Activated naive CD4-positive, alpha-beta T cell treated with anti-CD3 and anti-CD28 coated beads for 36 hours (primary cell): Measurements from ENCODE around the gene DLK2. TPM values are rescaled to one million over a fixed set of nuclear protein-coding genes. Genes with fewer than 3 reads are reported as not detected.
"Not testable (repeated sequence)": the region's sequence is repeated elsewhere in the genome, so short reads cannot be mapped to it uniquely, and the experiment has no call there.

Experiments
- CTCF ChIA-PET: fragments of 350-600 bp; sonication (Branson Sonifier 250); formaldehyde crosslinking; loops from one replicate; lab custom pipeline; 2021; ENCODE audit warnings: antibody characterized with exemption; lab: Charles Lee
- DNase-seq: peaks from one replicate; pipeline ENCODE4 v3.0.0-alpha.2; 2020
- H3K27ac Mint-ChIP-seq: one replicate; pipeline ENCODE4 v1.8.0; 2021; ENCODE audit warnings: mild to moderate bottlenecking, mixed read lengths
- H3K27me3 Mint-ChIP-seq: one replicate; pipeline ENCODE4 v1.8.0; 2021; ENCODE audit warnings: low read depth, mixed read lengths
- H3K36me3 Mint-ChIP-seq: one replicate; pipeline ENCODE4 v1.8.0; 2021; ENCODE audit warnings: low read depth, mixed read lengths
- H3K4me1 Mint-ChIP-seq: one replicate; pipeline ENCODE4 v1.8.0; 2021; ENCODE audit warnings: low read depth, mixed read lengths
- H3K4me3 Mint-ChIP-seq: one replicate; pipeline ENCODE4 v1.8.0; 2021; ENCODE audit warnings: mild to moderate bottlenecking, moderate library complexity, mixed read lengths
- H3K9me3 Mint-ChIP-seq: one replicate; pipeline ENCODE4 v1.8.0; 2021; ENCODE audit warnings: mixed read lengths
- intact Hi-C: fragments of 100-400 bp; cut with micrococcal nuclease; formaldehyde crosslinking; loops from one replicate; pipeline ENCODE4 v1.15.1; 2023
- total RNA-seq, 2 experiments: library from RNA; stranded (reverse); gene quantifications; one replicate each; pipeline ENCODE4 v1.2.3, GENCODE V29; 2021

DLK2 gene
- total RNA-seq, 2 experiments from 2014 or later, result 0.47 to 0.52 TPM

GRCh38 chr6:43464337-43464736 lies 9.0 kb upstream of the DLK2 start:
- Mint-ChIP-seq H3K27ac (no peak overlapping the region), H3K27me3 (peaks cover 14% of the 10 kb centered on the region), H3K4me3 (no peak overlapping the region), H3K9me3 (no peaks in the 10 kb centered on the region), H3K4me1 (no peaks in the 10 kb centered on the region), H3K36me3 (no peaks in the 10 kb centered on the region)
- intact Hi-C loops, result no loop called here
- no peak for DNase-seq
- CTCF ChIA-PET, result interaction anchor here (0.5 kb wide), 1 partner anchor 90 kb away, joined by 3 read pairs; no protein-coding TSS in a partner anchor

DNA sequence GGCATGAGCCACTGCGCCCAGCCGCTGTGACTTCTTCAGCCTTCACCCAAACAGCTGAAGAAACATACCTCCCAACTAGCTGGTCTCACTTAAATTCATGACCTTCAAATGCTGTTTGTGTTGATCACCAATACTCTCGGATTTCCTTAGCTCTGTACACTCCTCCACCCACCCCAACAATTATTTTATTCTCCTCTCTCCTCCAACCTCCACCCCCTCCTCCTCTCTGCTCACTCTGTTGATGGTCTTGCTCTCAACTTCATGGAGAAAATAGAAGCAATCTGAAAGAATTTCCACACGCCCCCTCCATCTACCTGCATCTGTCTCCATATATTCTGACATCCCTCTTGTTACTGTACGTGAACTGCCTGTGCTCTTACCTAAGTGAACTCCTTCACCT lies 6.6 kb upstream of the DLK2 start:
- Mint-ChIP-seq H3K36me3 (no peaks in the 10 kb centered on the region), H3K27ac (no peak overlapping the region), H3K4me3 (no peak overlapping the region), H3K4me1 (no peaks in the 10 kb centered on the region), H3K27me3 (peaks cover 15% of the 10 kb centered on the region), H3K9me3 (no peaks in the 10 kb centered on the region)
- intact Hi-C loops, result no loop called here
- no peak for DNase-seq
- CTCF ChIA-PET, result interaction anchor here (1.0 to 1.4 kb wide), 2 partner anchors 11 to 44 kb away, joined by 3 to 4 read pairs; no protein-coding TSS in a partner anchor

DNA sequence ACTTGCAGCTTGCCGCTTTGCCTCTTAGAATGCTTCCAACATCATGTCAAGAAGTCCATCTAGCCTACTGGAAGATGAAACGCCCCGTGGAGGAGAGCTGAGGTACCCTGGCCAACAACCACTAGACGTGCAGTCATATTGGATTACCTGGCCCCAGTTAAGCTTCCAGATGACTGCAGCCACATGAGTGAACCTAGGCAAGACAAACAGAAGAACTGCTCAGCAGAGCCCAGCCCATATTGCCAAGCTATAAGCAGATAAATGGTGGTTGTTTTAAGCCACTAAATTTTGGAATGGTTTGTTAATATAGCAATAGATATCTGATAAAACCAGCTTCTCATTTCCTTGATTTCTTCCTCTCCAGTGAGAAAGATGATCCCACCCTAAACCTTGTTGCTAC lies 4.7 kb upstream of the DLK2 start:
- H3K27me3 Mint-ChIP-seq, result peaks cover 16% of the 10 kb centered on the region
- no peaks in the 10 kb centered on the region for H3K36me3 Mint-ChIP-seq
- no peaks in the 10 kb centered on the region for H3K9me3 Mint-ChIP-seq
- peaks cover 8% of the 10 kb centered on the region for H3K4me1 Mint-ChIP-seq
- intact Hi-C loops, result no loop called here
- H3K27ac Mint-ChIP-seq, result no peak overlapping the region
- CTCF ChIA-PET, result interaction anchor here (1.2 to 9.7 kb wide), 3 partner anchors 34 to 48 kb away, joined by 3 to 69 read pairs (median 6); partner anchors contain the start of gene LRRC73
- no peak overlapping the region for H3K4me3 Mint-ChIP-seq
- DNase-seq, result no peak

- intact Hi-C loops, result no loop called here
- H3K9me3 Mint-ChIP-seq, result no peaks in the 10 kb centered on the region
- no peaks in the 10 kb centered on the region for H3K36me3 Mint-ChIP-seq
- H3K27ac Mint-ChIP-seq, result no peak overlapping the region
- DNase-seq, result no peak
- CTCF ChIA-PET, result interaction anchor here (1.2 to 9.7 kb wide), 3 partner anchors 34 to 48 kb away, joined by 3 to 69 read pairs (median 6); partner anchors contain the start of gene LRRC73
- H3K4me3 Mint-ChIP-seq, result no peak overlapping the region
- peaks cover 16% of the 10 kb centered on the region for H3K27me3 Mint-ChIP-seq
- H3K4me1 Mint-ChIP-seq, result peaks cover 8% of the 10 kb centered on the region
Observed at GRCh38 chr6:43459535-43459934, 4.2 kb upstream of the DLK2 start.

DNA sequence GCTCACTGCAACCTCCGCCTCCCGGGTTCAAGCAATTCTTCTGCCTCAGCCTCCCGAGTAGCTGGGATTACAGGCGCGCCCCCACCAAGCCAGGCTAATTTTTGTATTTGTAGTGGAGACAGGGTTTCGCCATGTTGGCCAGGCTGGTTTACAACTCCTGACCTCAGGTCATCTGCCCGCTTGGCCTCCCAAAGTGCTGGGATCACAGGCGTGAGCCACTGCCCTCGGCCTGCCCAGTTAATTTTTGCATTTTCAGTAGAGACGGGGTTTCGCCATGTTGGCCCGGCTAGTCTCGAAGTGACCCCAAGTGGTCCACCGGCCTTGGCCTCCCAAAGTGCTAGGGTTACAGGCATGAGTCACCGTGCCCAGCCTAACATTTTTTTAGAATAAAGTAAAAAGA lies 2.8 kb upstream of the DLK2 start:
- H3K4me1 Mint-ChIP-seq, H3K27ac Mint-ChIP-seq, H3K4me3 Mint-ChIP-seq, DNase-seq, H3K9me3 Mint-ChIP-seq, H3K36me3 Mint-ChIP-seq, intact Hi-C loops: not testable (repeated sequence)
- H3K27me3 Mint-ChIP-seq, result peaks cover 13% of the 10 kb centered on the region
- CTCF ChIA-PET, result interaction anchor here (9.7 kb wide), 1 partner anchor 50 kb away, joined by 69 read pairs; the partner anchor contains the start of gene LRRC73

DNA sequence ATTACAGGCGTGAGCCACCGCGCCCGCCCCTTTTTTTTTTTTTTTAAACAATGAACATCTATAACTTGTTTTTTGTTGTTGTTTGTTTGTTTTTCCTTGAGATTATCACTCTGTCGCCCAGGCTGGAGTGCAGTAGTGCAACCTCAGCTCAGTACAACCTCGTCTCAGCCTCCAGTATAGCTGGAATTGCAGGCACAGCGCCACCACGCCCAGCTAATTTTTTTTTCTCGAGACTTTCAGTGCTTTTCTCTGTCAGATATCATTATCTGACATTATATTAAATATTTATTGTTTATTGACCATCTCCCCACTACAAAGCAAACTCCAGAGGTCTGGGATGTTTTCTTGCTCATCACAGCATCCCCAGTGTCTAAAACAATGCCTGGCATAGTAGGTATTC lies 2.3 kb upstream of the DLK2 start:
- Mint-ChIP-seq H3K4me3 (no peak overlapping the region), H3K27me3 (peaks cover 11% of the 10 kb centered on the region), H3K36me3 (no peaks in the 10 kb centered on the region), H3K9me3 (no peaks in the 10 kb centered on the region), H3K27ac (no peak overlapping the region), H3K4me1 (peaks cover 8% of the 10 kb centered on the region)
- DNase-seq, result no peak
- CTCF ChIA-PET, result interaction anchor here (1.2 to 9.7 kb wide), 2 partner anchors 12 to 50 kb away, joined by 3 to 69 read pairs; partner anchors contain the start of gene LRRC73
- intact Hi-C loops, result no loop called here

DNA sequence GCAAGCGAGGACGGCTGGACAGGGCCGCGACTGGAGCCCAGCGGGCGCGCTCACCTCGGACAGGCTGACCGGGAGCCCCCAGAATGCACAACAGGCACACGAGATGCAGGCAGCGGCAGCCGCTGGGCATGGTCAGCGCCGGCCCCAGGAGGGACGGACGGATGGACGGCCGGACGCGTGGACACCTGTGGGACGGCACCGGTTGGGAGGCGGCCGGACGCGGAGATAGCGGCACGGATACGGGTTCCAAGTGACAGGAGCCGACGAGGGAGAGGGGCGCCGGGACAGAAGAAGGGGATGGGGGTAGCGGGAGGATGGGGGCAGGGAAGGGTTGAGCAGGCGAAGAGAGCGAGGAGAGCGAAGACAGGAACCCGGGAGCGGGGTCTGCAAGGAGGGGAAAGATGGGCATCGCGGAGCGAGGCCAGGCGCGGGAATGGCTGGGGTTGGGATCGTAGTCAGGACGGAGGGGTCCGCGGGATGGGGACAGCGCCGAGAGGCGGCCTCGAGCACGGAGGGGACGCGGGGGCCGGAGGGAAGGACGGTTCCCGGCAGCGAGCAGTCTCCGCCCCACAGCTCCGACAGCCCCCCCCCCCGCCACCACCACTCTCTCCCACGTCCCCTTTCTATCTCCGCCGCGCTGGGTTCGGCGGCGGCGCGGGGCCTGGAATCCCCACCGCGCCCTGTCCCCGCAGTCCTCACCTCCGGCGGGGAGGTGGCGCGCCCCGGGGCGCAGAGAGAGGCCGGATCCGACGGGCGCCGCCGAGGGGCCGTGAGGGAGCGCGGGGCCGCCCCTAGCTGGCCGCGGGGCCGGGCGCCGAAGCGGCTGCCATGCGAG lies 435 bp downstream of the DLK2 start:
- Mint-ChIP-seq H3K4me1 (peaks cover 8% of the 10 kb centered on the region), H3K27ac (no peak overlapping the region), H3K9me3 (no peaks in the 10 kb centered on the region), H3K36me3 (no peaks in the 10 kb centered on the region), H3K4me3 (peak overlapping the region; percentile 74), H3K27me3 (peaks cover 4% of the 10 kb centered on the region)
- peak; percentile 27 for DNase-seq
- CTCF ChIA-PET, result interaction anchor here (0.7 to 9.7 kb wide), 5 partner anchors 14 to 53 kb away, joined by 3 to 69 read pairs (median 3); partner anchors contain the start of gene LRRC73
- intact Hi-C loops, result loop anchor here (1.0 to 2.0 kb wide), 3 partner anchors 22 to 51 kb away; partner anchors contain the start of gene TJAP1

GRCh38 chr6:43454290-43454695 lies 1.1 kb downstream of the DLK2 start:
- Mint-ChIP-seq H3K9me3 (no peaks in the 10 kb centered on the region), H3K27ac (no peak overlapping the region), H3K36me3 (peaks cover under 1% of the 10 kb centered on the region), H3K27me3 (peaks cover 4% of the 10 kb centered on the region), H3K4me1 (peaks cover 8% of the 10 kb centered on the region), H3K4me3 (peak overlapping the region; percentile 74)
- intact Hi-C loops, result loop anchor here (2.0 kb wide), 1 partner anchor 43 kb away; no protein-coding TSS in a partner anchor
- CTCF ChIA-PET, result interaction anchor here (0.6 to 9.7 kb wide), 6 partner anchors 13 to 53 kb away, joined by 3 to 69 read pairs (median 4); partner anchors contain the start of gene LRRC73
- peak; percentile 75 for DNase-seq

GRCh38 chr6:43453831-43454230 lies 1.5 kb downstream of the DLK2 start:
- H3K36me3 Mint-ChIP-seq, result peaks cover 1% of the 10 kb centered on the region
- H3K4me1 Mint-ChIP-seq, result peaks cover 8% of the 10 kb centered on the region
- no peaks in the 10 kb centered on the region for H3K9me3 Mint-ChIP-seq
- peak overlapping the region; percentile 74 for H3K4me3 Mint-ChIP-seq
- CTCF ChIA-PET, result interaction anchor here (0.6 to 9.7 kb wide), 6 partner anchors 13 to 54 kb away, joined by 3 to 69 read pairs (median 4); partner anchors contain the start of gene LRRC73
- H3K27me3 Mint-ChIP-seq, result peaks cover 4% of the 10 kb centered on the region
- intact Hi-C loops, result loop anchor here (2.0 kb wide), 1 partner anchor 43 kb away; no protein-coding TSS in a partner anchor
- no peak for DNase-seq
- no peak overlapping the region for H3K27ac Mint-ChIP-seq

- Mint-ChIP-seq H3K27me3 (peaks cover 4% of the 10 kb centered on the region), H3K4me1 (peaks cover 8% of the 10 kb centered on the region), H3K27ac (no peak overlapping the region), H3K36me3 (peaks cover 1% of the 10 kb centered on the region), H3K9me3 (no peaks in the 10 kb centered on the region), H3K4me3 (no peak overlapping the region)
- intact Hi-C loops, result no loop called here
- DNase-seq, result no peak
- CTCF ChIA-PET, result interaction anchor here (9.7 kb wide), 1 partner anchor 55 kb away, joined by 69 read pairs; the partner anchor contains the start of gene LRRC73
Observed at GRCh38 chr6:43452896-43453295, 2.5 kb downstream of the DLK2 start.

GRCh38 chr6:43451939-43452338 lies 3.4 kb downstream of the DLK2 start:
- DNase-seq, result no peak
- Mint-ChIP-seq H3K9me3 (no peaks in the 10 kb centered on the region), H3K36me3 (peaks cover 7% of the 10 kb centered on the region), H3K4me1 (peaks cover 8% of the 10 kb centered on the region), H3K27ac (no peak overlapping the region), H3K27me3 (peaks cover 4% of the 10 kb centered on the region), H3K4me3 (no peak overlapping the region)
- CTCF ChIA-PET, result interaction anchor here (9.7 kb wide), 1 partner anchor 56 kb away, joined by 69 read pairs; the partner anchor contains the start of gene LRRC73
- intact Hi-C loops, result no loop called here

- intact Hi-C loops, result no loop called here
- Mint-ChIP-seq H3K27me3 (no peaks in the 10 kb centered on the region), H3K4me1 (peaks cover 8% of the 10 kb centered on the region), H3K27ac (no peak overlapping the region), H3K4me3 (no peak overlapping the region), H3K9me3 (no peaks in the 10 kb centered on the region), H3K36me3 (peaks cover 7% of the 10 kb centered on the region)
- no peak for DNase-seq
- CTCF ChIA-PET, result interaction anchor here (9.7 kb wide), 1 partner anchor 56 kb away, joined by 69 read pairs; the partner anchor contains the start of gene LRRC73
Observed at GRCh38 chr6:43451348-43451747, 4.0 kb downstream of the DLK2 start.
